A549 (cell line): Measurements from ENCODE around the gene PLEKHA5. TPM values are rescaled to one million over a fixed set of nuclear protein-coding genes. Genes with fewer than 3 reads are reported as not detected.

Experiments
- ATAC-seq, 2 experiments: fragments of 200-7000 bp in 1 of 2; fragments of >200 bp in 1 of 2; cut with Nextera tagmentation in 1 of 2; cut with Tn5 transposase in 1 of 2; 3 replicates each; pipeline versions ENCODE4 v1.8.0 to v1.9.1; 2018 to 2020; ENCODE audit warnings: mild to moderate bottlenecking in 1 of 2, moderate library complexity in 1 of 2
- CTCF ChIA-PET: fragments of 300-600 bp; sonication (Branson Sonifier 250); formaldehyde crosslinking; extraction: SDS; loops from one replicate; lab custom pipeline; 2021; ENCODE audit warnings: antibody characterized with exemption, inconsistent platforms; lab: Yijun Ruan, JAX
- POLR2A ChIA-PET: fragments of 350-600 bp; formaldehyde crosslinking; extraction: SDS; loops from one replicate; lab custom pipeline; 2021; ENCODE audit warnings: antibody characterized with exemption, inconsistent platforms; lab: Yijun Ruan, JAX
- DNase-seq, 2 experiments: peaks; one replicate each; pipeline versions ENCODE4 v3.0.0 to v3.0.0-alpha.2; 2011 to 2016; ENCODE audit warnings: low read depth in 1 of 2, low spot score in 1 of 2
- FAIRE-seq: peaks from 2 replicates; lab custom pipeline; 2011; peaks lifted over from hg19 to GRCh38; lab: Jason Lieb, UNC
- H3K27ac ChIP-seq, 2 experiments: fragments of >200 bp; sonication (Bioruptor Twin); formaldehyde crosslinking; 3 replicates each; pipeline ENCODE4 v1.5.1; 2016 to 2017
- H3K4me1 ChIP-seq: fragments of >200 bp; sonication (Bioruptor Twin); formaldehyde crosslinking; 3 replicates; pipeline ENCODE4 v1.6.1; 2016
- H3K4me2 ChIP-seq: fragments of >200 bp; sonication (Bioruptor Twin); formaldehyde crosslinking; 3 replicates; pipeline ENCODE4 v1.6.1; 2016
- H3K4me3 ChIP-seq: fragments of >200 bp; sonication (Bioruptor Twin); formaldehyde crosslinking; 3 replicates; pipeline ENCODE4 v1.5.1; 2016
- H3K9me3 ChIP-seq: fragments of >200 bp; sonication (Bioruptor Twin); formaldehyde crosslinking; 3 replicates; pipeline ENCODE4 v1.6.1; 2016
- CBX2 ChIP-seq: fragments of 200-600 bp; sonication (generic); IDR thresholded peaks from 2 replicates; pipeline ENCODE4 v1.6.1; 2016; ENCODE audit warnings: low read depth, mild to moderate bottlenecking, borderline replicate concordance
- CBX8 ChIP-seq: fragments of 200-600 bp; sonication (generic); IDR thresholded peaks from 2 replicates; pipeline ENCODE4 v1.6.1; 2016
- CHD2 ChIP-seq: fragments of 150-350 bp; IDR thresholded peaks from 2 replicates; pipeline ENCODE4 v1.6.1; 2014; ENCODE audit warnings: low read length; ENCODE audit not compliant: partially characterized antibody
- EHF ChIP-seq: fragments of 250-450 bp; sonication (Bioruptor Pico); IDR thresholded peaks from 2 replicates; pipeline ENCODE4 v1.5.0; 2020; ENCODE audit warnings: mild to moderate bottlenecking
- EHMT2 ChIP-seq: fragments of 200-600 bp; sonication (generic); IDR thresholded peaks from 2 replicates; pipeline ENCODE4 v1.6.1; 2016; ENCODE audit warnings: antibody characterized with exemption, low read depth, mild to moderate bottlenecking, moderate library complexity
- ESRRA ChIP-seq: fragments of 150-350 bp; IDR thresholded peaks from 2 replicates; pipeline ENCODE4 v1.6.1; 2014; ENCODE audit warnings: mild to moderate bottlenecking, low read length, borderline replicate concordance
- FOSL2 ChIP-seq, 2 experiments: fragments of 450-650 bp in 1 of 2; fragments of >200 bp in 1 of 2; sonication (Bioruptor Twin) in 1 of 2; formaldehyde crosslinking; IDR thresholded peaks; 2 replicates each; pipeline versions ENCODE4 v1.5.0 to v1.6.1; 2016 to 2020; ENCODE audit warnings: mild to moderate bottlenecking in 1 of 2, moderate library complexity in 1 of 2
- FOXS1 ChIP-seq: fragments of 250-450 bp; sonication (Bioruptor Pico); IDR thresholded peaks from 2 replicates; pipeline ENCODE4 v1.5.0; 2020; ENCODE audit warnings: mild to moderate bottlenecking, moderate library complexity
- HEYL ChIP-seq: fragments of 250-450 bp; sonication (Bioruptor Pico); IDR thresholded peaks from 2 replicates; pipeline ENCODE4 v1.8.0; 2021; ENCODE audit warnings: mild to moderate bottlenecking, moderate library complexity
- HOXB13 ChIP-seq: fragments of 250-450 bp; sonication (Bioruptor Pico); IDR thresholded peaks from 2 replicates; pipeline ENCODE4 v1.5.0; 2020; ENCODE audit warnings: low read depth, mild to moderate bottlenecking, moderate library complexity
- JUN ChIP-seq, 2 experiments: fragments of >200 bp; sonication (Bioruptor Twin); formaldehyde crosslinking; IDR thresholded peaks; 2 replicates in 1 of 2; 3 replicates in 1 of 2; pipeline ENCODE4 v1.6.1; 2016 to 2017
- MAFK ChIP-seq: fragments of 450-650 bp; IDR thresholded peaks from 2 replicates; pipeline ENCODE4 v1.6.1; 2014; ENCODE audit not compliant: partially characterized antibody
- PHF8 ChIP-seq: fragments of 200-600 bp; sonication (generic); IDR thresholded peaks from 2 replicates; pipeline ENCODE4 v1.6.1; 2016; ENCODE audit warnings: low read depth, mild to moderate bottlenecking, antibody characterized with exemption, moderate library complexity, borderline replicate concordance
- POLR2A ChIP-seq: IDR thresholded peaks from 2 replicates; pipeline ENCODE4 v1.6.1; 2012; ENCODE audit warnings: mild to moderate bottlenecking, low read length
- POLR2AphosphoS2 ChIP-seq: conservative IDR thresholded peaks from 2 replicates; pipeline ENCODE4 v1.6.1; 2012; ENCODE audit warnings: low read length, improper control_type of control experiment, inconsistent platforms
- RAD21 ChIP-seq, 2 experiments: fragments of >200 bp in 1 of 2; sonication (Bioruptor Twin) in 1 of 2; formaldehyde crosslinking in 1 of 2; IDR thresholded peaks in 1 of 2; conservative IDR thresholded peaks in 1 of 2; 2 replicates in 1 of 2; 3 replicates in 1 of 2; pipeline ENCODE4 v1.6.1; 2012 to 2018; ENCODE audit warnings: inconsistent platforms in 1 of 2
- RCOR1 ChIP-seq: fragments of 150-350 bp; IDR thresholded peaks from 2 replicates; pipeline ENCODE4 v1.6.1; 2014; ENCODE audit warnings: antibody characterized with exemption, low read length, low read depth
- RFX5 ChIP-seq: fragments of 450-650 bp; IDR thresholded peaks from 2 replicates; pipeline ENCODE4 v1.7.1; 2014; ENCODE audit warnings: antibody characterized with exemption, mild to moderate bottlenecking, moderate library complexity
- SMC3 ChIP-seq: fragments of >200 bp; sonication (Bioruptor Twin); formaldehyde crosslinking; IDR thresholded peaks from 3 replicates; pipeline ENCODE4 v1.6.1; 2018; ENCODE audit warnings: inconsistent platforms
- TP53 ChIP-seq: fragments of 250-450 bp; sonication (Bioruptor Pico); IDR thresholded peaks from 2 replicates; pipeline ENCODE4 v1.5.0; 2021; ENCODE audit warnings: mild to moderate bottlenecking, moderate library complexity
- ZFP36 ChIP-seq: fragments of 450-650 bp; IDR thresholded peaks from 2 replicates; pipeline ENCODE4 v1.6.1; 2014; ENCODE audit warnings: borderline replicate concordance; ENCODE audit not compliant: partially characterized antibody
- ZNF302 ChIP-seq: fragments of 250-450 bp; sonication (Bioruptor Pico); IDR thresholded peaks from 2 replicates; pipeline ENCODE4 v1.9.0; 2021; ENCODE audit warnings: inconsistent platforms, mild to moderate bottlenecking, moderate library complexity
- WGBS: methylation state at CpG from one replicate; pipeline ENCODE4 v1.1.6; 2017; ENCODE audit errors: missing lambda C conversion rate; 5-methylcytosine and 5-hydroxymethylcytosine counted together
- polyA plus RNA-seq, 4 experiments: library from polyadenylated mRNA; depleted of rRNA in 3 of 4; stranded (reverse); fragments of >200 nt; fragmentation: RNase III in 1 of 4; extraction: RNeasy Plus Mini Kit Qiagen cat#74134 plus additional on column Dnase treatment in 1 of 4; gene quantifications; 2 replicates in 3 of 4; 3 replicates in 1 of 4; pipeline ENCODE4 v1.2.3, GENCODE V29; 2011 to 2017
- TF ChIP-seq, protein P1 (sequence below): fragments of 250-450 bp; sonication (Bioruptor Pico); IDR thresholded peaks from 2 replicates; pipeline ENCODE4 v1.5.0; 2021; ENCODE audit warnings: mild to moderate bottlenecking, moderate library complexity, borderline replicate concordance
- TF ChIP-seq, protein P2 (sequence below): IDR thresholded peaks from 2 replicates; pipeline ENCODE4 v1.6.1; 2012
- TF ChIP-seq, protein P3 (sequence below): fragments of 250-450 bp; sonication (Bioruptor Pico); IDR thresholded peaks from 2 replicates; pipeline ENCODE4 v1.5.0; 2020; ENCODE audit warnings: low read depth, mild to moderate bottlenecking, moderate library complexity
- TF ChIP-seq, protein P4 (sequence below): fragments of >200 bp; sonication (Bioruptor Twin); formaldehyde crosslinking; IDR thresholded peaks from 3 replicates; pipeline ENCODE4 v1.5.1; 2016

The PLEKHA5 gene
- polyA plus RNA-seq, 2 of the 4 experiments (the other 2 are of a cell fraction), result 7.6 to 13.2 TPM

DNA sequence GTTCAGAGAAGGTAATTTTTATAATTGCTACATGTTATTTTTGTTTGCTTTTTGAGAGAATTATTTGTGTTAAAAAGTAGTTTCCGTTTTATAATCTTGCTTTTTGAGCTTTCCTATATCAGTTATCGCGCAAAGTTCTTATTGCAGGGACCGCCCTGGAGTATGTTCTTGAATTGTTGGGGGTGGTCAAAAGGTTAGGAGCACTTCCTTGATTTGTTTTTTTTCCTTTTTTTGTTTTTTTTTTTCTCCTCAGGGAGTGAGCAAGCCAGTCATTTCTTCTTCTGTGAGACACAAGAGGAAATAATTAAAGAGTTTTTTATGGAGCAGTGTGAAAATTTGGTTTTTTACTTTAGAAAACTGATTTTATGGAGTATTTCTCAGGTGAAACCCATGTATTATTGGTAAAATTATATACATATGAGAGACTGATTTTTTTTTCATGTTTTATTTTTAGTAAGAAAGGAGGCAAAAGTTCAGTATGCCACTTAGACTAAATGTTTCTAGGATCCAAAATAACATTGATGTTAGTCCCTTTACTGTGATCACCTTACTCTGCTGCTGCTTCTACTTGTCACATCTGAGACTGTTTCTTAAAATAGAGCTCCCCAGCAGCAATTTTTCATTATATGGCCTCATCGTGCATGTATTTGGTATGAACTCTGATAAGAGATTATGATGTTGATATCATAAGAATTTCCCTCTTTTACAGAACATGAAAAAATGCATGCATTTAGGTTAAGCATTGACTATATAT lies 26.6 kb downstream of the PLEKHA5 start:
- no peak for ATAC-seq
- Histone ChIP-seq H3K4me1 (peaks cover 15% of the 10 kb centered on the region; the same call in 1 of the 3 replicates), H3K4me3 (no peak overlapping the region), H3K27ac (no peak overlapping the region)
- ChIA-PET POLR2A (no interaction called here), CTCF (no interaction called here)
- 96% methylated on average over 5 of the region's 5 CpGs for WGBS
- TF ChIP-seq FOXS1 (CRISPR knock-in tag) (no peak), HOXB13 (CRISPR knock-in tag) (no peak), RFX5 (no peak), FOSL2 (IDR thresholded peaks at IDR 0.05) (no peak), FOSL2 (CRISPR knock-in tag; IDR thresholded peaks at IDR 0.05) (no peak), TP53 (no peak), EHMT2 (no peak), CBX8 (no peak), CBX2 (no peak), POLR2AphosphoS2 (no peak), ZFP36 (no peak), EHF (no peak), HEYL (no peak), ZNF302 (CRISPR knock-in tag) (no peak), RAD21 (conservative IDR thresholded peaks at IDR 0.05 in 1 of 2, IDR thresholded peaks at IDR 0.05 in 1 of 2) (no peak), ESRRA (no peak), RCOR1 (no peak)
- TF ChIP-seq, protein P1, sequence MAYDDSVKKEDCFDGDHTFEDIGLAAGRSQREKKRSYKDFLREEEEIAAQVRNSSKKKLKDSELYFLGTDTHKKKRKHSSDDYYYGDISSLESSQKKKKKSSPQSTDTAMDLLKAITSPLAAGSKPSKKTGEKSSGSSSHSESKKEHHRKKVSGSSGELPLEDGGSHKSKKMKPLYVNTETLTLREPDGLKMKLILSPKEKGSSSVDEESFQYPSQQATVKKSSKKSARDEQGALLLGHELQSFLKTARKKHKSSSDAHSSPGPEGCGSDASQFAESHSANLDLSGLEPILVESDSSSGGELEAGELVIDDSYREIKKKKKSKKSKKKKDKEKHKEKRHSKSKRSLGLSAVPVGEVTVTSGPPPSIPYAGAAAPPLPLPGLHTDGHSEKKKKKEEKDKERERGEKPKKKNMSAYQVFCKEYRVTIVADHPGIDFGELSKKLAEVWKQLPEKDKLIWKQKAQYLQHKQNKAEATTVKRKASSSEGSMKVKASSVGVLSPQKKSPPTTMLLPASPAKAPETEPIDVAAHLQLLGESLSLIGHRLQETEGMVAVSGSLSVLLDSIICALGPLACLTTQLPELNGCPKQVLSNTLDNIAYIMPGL (CRISPR knock-in tag), result no peak
- TF ChIP-seq, protein P2, sequence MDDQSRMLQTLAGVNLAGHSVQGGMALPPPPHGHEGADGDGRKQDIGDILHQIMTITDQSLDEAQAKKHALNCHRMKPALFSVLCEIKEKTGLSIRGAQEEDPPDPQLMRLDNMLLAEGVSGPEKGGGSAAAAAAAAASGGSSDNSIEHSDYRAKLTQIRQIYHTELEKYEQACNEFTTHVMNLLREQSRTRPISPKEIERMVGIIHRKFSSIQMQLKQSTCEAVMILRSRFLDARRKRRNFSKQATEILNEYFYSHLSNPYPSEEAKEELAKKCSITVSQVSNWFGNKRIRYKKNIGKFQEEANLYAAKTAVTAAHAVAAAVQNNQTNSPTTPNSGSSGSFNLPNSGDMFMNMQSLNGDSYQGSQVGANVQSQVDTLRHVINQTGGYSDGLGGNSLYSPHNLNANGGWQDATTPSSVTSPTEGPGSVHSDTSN, result no peak
- TF ChIP-seq, all 56 proteins: peak for 0
- no peaks in the 10 kb centered on the region for H3K9me3 ChIP-seq
- no peak overlapping the region for H3K4me2 ChIP-seq
- no peak for FAIRE-seq
- no peak for DNase-seq

DNA sequence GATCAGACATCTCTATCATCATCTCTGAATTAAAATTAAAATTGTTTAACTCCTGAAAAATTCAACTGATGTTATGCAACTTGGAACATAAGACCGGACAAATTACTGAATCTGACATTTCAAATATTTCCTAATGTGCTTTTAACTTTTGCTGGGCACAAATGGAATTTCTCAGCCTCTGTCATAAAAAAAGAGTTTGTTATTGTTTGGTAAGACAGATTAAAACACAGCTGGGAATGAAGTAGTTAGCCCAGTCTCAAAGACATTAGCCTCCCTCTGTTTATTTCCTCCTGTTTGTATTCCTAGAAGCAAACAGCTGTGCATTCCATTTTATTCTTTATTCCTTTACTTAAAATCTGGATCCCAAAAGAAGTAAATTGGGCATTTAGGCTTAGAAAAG lies 29.4 kb downstream of the PLEKHA5 start:
- DNase-seq, result no peak
- POLR2A ChIA-PET, result no interaction called here
- Histone ChIP-seq H3K4me2 (no peak overlapping the region), H3K9me3 (no peaks in the 10 kb centered on the region), H3K27ac (no peak overlapping the region), H3K4me3 (no peak overlapping the region), H3K4me1 (no peaks in the 10 kb centered on the region)
- ATAC-seq, result no peak
- TF ChIP-seq RAD21 (conservative IDR thresholded peaks at IDR 0.05 in 1 of 2, IDR thresholded peaks at IDR 0.05 in 1 of 2), result no peak
- no peak for TF ChIP-seq HEYL
- TF ChIP-seq MAFK, result no peak
- WGBS, result 86% methylated on average over 1 of the region's 1 CpG
- CTCF ChIA-PET, result no interaction called here
- FAIRE-seq, result no peak

DNA sequence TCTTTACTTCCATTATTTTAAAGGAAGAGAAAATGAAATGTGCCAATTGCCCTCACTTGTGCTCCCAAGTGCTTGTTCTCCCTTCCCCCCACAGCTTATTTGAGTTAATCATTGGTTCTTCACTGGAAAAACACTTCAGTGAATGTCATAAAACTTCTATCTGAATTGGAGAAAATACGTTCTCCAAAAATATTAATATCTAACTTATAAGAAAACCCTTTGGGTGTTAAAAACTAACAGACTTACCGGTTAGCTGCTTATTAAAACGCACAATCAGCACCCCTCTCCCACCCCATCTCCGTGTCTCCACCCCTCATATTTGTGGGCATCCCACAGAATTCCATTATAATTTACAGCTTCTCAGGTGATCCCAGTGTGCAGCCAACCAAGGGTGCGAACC lies 31.7 kb downstream of the PLEKHA5 start:
- H3K4me1 ChIP-seq, result no peaks in the 10 kb centered on the region
- ATAC-seq (no peak), FAIRE-seq (no peak), DNase-seq (no peak)
- no peak overlapping the region for H3K4me2 ChIP-seq
- no peak overlapping the region for H3K27ac ChIP-seq
- no peaks in the 10 kb centered on the region for H3K9me3 ChIP-seq
- H3K4me3 ChIP-seq, result no peak overlapping the region
- POLR2A ChIA-PET, result no interaction called here
- TF ChIP-seq ESRRA (no peak), CHD2 (no peak), POLR2A (no peak), RAD21 (conservative IDR thresholded peaks at IDR 0.05 in 1 of 2, IDR thresholded peaks at IDR 0.05 in 1 of 2) (no peak), RFX5 (no peak), SMC3 (no peak), ZNF302 (CRISPR knock-in tag) (no peak), JUN (IDR thresholded peaks at IDR 0.05) (no peak), POLR2AphosphoS2 (no peak), PHF8 (no peak), TP53 (no peak), EHF (no peak)
- TF ChIP-seq, protein P3, sequence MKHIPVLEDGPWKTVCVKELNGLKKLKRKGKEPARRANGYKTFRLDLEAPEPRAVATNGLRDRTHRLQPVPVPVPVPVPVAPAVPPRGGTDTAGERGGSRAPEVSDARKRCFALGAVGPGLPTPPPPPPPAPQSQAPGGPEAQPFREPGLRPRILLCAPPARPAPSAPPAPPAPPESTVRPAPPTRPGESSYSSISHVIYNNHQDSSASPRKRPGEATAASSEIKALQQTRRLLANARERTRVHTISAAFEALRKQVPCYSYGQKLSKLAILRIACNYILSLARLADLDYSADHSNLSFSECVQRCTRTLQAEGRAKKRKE (CRISPR knock-in tag), result no peak
- TF ChIP-seq, protein P4, sequence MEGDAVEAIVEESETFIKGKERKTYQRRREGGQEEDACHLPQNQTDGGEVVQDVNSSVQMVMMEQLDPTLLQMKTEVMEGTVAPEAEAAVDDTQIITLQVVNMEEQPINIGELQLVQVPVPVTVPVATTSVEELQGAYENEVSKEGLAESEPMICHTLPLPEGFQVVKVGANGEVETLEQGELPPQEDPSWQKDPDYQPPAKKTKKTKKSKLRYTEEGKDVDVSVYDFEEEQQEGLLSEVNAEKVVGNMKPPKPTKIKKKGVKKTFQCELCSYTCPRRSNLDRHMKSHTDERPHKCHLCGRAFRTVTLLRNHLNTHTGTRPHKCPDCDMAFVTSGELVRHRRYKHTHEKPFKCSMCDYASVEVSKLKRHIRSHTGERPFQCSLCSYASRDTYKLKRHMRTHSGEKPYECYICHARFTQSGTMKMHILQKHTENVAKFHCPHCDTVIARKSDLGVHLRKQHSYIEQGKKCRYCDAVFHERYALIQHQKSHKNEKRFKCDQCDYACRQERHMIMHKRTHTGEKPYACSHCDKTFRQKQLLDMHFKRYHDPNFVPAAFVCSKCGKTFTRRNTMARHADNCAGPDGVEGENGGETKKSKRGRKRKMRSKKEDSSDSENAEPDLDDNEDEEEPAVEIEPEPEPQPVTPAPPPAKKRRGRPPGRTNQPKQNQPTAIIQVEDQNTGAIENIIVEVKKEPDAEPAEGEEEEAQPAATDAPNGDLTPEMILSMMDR, result no peak
- 90% methylated on average over 5 of the region's 5 CpGs for WGBS
- CTCF ChIA-PET, result no interaction called here
